Thoracic aorta (tissue), 2 donors: ENCODE data around the gene ZBTB33. TPM values are rescaled to one million over a fixed set of nuclear protein-coding genes. Genes with fewer than 3 reads are reported as not detected.

Experiments
- ATAC-seq: fragments of 150-250 bp; one replicate; pipeline ENCODE4 v1.8.0; 2017; ENCODE audit warnings: low read depth; ENCODE audit not compliant: insufficient number of reproducible peaks, low FRiP score
- DNase-seq: peaks from one replicate; pipeline ENCODE4 v3.0.0-alpha.2; 2020; ENCODE audit warnings: low spot score
- H3K27ac ChIP-seq, 2 donors: fragments of 200-600 bp; sonication (generic); 1 replicate in 1 of 2; 2 replicates in 1 of 2; pipeline ENCODE4 v1.5.1; 2016; ENCODE audit warnings: mild to moderate bottlenecking in 2 of 2, moderate library complexity in 2 of 2
- H3K27me3 ChIP-seq: fragments of 200-600 bp; sonication (generic); replicated peaks from 2 replicates; pipeline ENCODE4 v1.6.0; 2016; ENCODE audit warnings: mild to moderate bottlenecking; ENCODE audit not compliant: insufficient read depth
- H3K36me3 ChIP-seq: fragments of 200-600 bp; sonication (generic); one replicate; pipeline ENCODE4 v1.5.1; 2016
- H3K4me1 ChIP-seq, 2 donors: fragments of 200-600 bp; sonication (generic); 1 replicate in 1 of 2; 2 replicates in 1 of 2; pipeline versions ENCODE4 v1.5.1 to v1.6.0; 2016; ENCODE audit warnings: low read depth in 2 of 2, mild to moderate bottlenecking in 1 of 2; ENCODE audit not compliant: control insufficient read depth in 1 of 2
- H3K4me3 ChIP-seq: fragments of 200-600 bp; sonication (generic); 2 replicates; pipeline ENCODE4 v1.5.1; 2016; ENCODE audit warnings: mild to moderate bottlenecking
- H3K9me3 ChIP-seq: fragments of 200-600 bp; sonication (generic); 2 replicates; pipeline ENCODE4 v1.5.1; 2016
- CTCF ChIP-seq: fragments of 200-600 bp; sonication (generic); IDR thresholded peaks from one replicate; pipeline ENCODE4 v1.5.1; 2019; ENCODE audit warnings: antibody characterized with exemption
- total RNA-seq, 2 donors: library from RNA; depleted of rRNA; stranded (reverse); fragments of >200 nt; gene quantifications; one replicate each; pipeline versions ENCODE4 v1.1.0 to v1.2.3, GENCODE V29; 2016

ZBTB33 gene
- total RNA-seq, 2 donors from 2014 or later: 6.4 to 15.4 TPM

- no peaks in the 10 kb centered on the region for H3K4me1 ChIP-seq
- TF ChIP-seq CTCF: no peak
- no peak for DNase-seq
- no peak overlapping the region for H3K4me3 ChIP-seq
- no peak overlapping the region for H3K27ac ChIP-seq
- H3K9me3 ChIP-seq: no peaks in the 10 kb centered on the region
- no peak for ATAC-seq
- H3K27me3 ChIP-seq: no peaks in the 10 kb centered on the region
- no peaks in the 10 kb centered on the region for H3K36me3 ChIP-seq
Measured at GRCh38 chrX:120299928-120300327, 49.3 kb downstream of the ZBTB33 start.

GRCh38 chrX:120301497-120301896 lies 50.9 kb downstream of the ZBTB33 start:
- no peak for ATAC-seq
- Histone ChIP-seq H3K9me3 (no peaks in the 10 kb centered on the region), H3K27ac (no peak overlapping the region), H3K36me3 (no peaks in the 10 kb centered on the region), H3K4me1 (no peaks in the 10 kb centered on the region), H3K27me3 (no peaks in the 10 kb centered on the region), H3K4me3 (no peak overlapping the region)
- no peak for DNase-seq
- TF ChIP-seq CTCF: no peak

- ATAC-seq (no peak), DNase-seq (no peak)
- Histone ChIP-seq H3K27ac (no peak overlapping the region), H3K27me3 (no peaks in the 10 kb centered on the region), H3K36me3 (no peaks in the 10 kb centered on the region), H3K4me3 (no peak overlapping the region), H3K4me1 (no peaks in the 10 kb centered on the region), H3K9me3 (no peaks in the 10 kb centered on the region)
- no peak for TF ChIP-seq CTCF
Measured at GRCh38 chrX:120301960-120302359, 51.3 kb downstream of the ZBTB33 start.

- no peak overlapping the region for H3K27ac ChIP-seq
- H3K27me3 ChIP-seq: no peaks in the 10 kb centered on the region
- H3K9me3 ChIP-seq: no peaks in the 10 kb centered on the region
- no peak for DNase-seq
- no peak overlapping the region for H3K4me3 ChIP-seq
- H3K36me3 ChIP-seq: no peaks in the 10 kb centered on the region
- no peak for ATAC-seq
- H3K4me1 ChIP-seq: no peaks in the 10 kb centered on the region
- no peak for TF ChIP-seq CTCF
Measured at GRCh38 chrX:120302434-120302833, 51.8 kb downstream of the ZBTB33 start.

GRCh38 chrX:120304256-120304655 lies 53.6 kb downstream of the ZBTB33 start:
- Histone ChIP-seq H3K4me1 (no peaks in the 10 kb centered on the region), H3K9me3 (no peaks in the 10 kb centered on the region), H3K27me3 (no peaks in the 10 kb centered on the region), H3K27ac (no peak overlapping the region), H3K36me3 (no peaks in the 10 kb centered on the region), H3K4me3 (no peak overlapping the region)
- no peak for TF ChIP-seq CTCF
- DNase-seq: no peak
- no peak for ATAC-seq
